Measurements from ENCODE around the gene MAD1L1. TPM values are rescaled to one million over a fixed set of nuclear protein-coding genes. Genes with fewer than 3 reads are reported as not detected.
A peak's percentile ranks its signal among the peaks of the same experiment; 100 is the strongest.

Gene MAD1L1
- total and polyA plus RNA-seq, 8 donors = 12.8 to 469 (median 27.3) TPM

DNA sequence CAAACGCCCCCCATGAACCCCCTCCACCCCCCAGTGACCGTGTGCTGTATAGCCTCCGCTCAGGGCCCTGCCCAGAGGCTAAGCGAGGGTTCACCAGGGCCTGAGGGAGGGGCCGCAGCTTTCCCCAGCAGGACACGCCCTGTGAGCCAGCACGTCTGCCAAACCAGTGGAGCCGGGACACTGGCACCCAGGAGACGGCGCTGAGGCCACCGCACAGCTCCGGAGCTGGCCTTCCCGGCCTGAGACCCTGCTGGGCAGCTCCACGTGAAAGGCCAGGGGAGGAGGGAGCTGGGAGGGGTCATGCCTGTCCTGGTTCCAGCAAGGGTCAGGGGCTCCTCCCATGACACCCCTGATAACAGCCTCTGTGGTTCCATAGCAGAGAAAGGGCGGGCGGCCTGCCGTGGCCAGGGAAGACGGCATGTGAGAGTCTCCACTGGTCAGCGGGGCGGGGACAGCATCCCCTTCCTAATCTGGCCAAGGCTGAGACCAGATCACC, 284.4 kb downstream of the MAD1L1 start:
- WGBS, 5 donors = 54 to 94% (median 63%) methylated on average over 6 to 20 of the region's 20 CpGs
- Histone ChIP-seq H3K27me3 (no peaks in the 10 kb centered on the region), H3K27ac (no peak overlapping the region), H3K4me3 (no peak overlapping the region), H3K36me3 (peaks cover 0 to 12% (median 4%) of the 10 kb centered on the region in 4 donors), H3K4me1 (peaks cover 0 to 12% (median 4%) of the 10 kb centered on the region in 4 donors), H3K9me3 (no peaks in the 10 kb centered on the region)
- DNase-seq = peak in 1 of 2 donors; percentile 50
- TF ChIP-seq, protein P1, sequence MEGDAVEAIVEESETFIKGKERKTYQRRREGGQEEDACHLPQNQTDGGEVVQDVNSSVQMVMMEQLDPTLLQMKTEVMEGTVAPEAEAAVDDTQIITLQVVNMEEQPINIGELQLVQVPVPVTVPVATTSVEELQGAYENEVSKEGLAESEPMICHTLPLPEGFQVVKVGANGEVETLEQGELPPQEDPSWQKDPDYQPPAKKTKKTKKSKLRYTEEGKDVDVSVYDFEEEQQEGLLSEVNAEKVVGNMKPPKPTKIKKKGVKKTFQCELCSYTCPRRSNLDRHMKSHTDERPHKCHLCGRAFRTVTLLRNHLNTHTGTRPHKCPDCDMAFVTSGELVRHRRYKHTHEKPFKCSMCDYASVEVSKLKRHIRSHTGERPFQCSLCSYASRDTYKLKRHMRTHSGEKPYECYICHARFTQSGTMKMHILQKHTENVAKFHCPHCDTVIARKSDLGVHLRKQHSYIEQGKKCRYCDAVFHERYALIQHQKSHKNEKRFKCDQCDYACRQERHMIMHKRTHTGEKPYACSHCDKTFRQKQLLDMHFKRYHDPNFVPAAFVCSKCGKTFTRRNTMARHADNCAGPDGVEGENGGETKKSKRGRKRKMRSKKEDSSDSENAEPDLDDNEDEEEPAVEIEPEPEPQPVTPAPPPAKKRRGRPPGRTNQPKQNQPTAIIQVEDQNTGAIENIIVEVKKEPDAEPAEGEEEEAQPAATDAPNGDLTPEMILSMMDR (IDR thresholded peaks at IDR 0.05) = no peak
- intact Hi-C loops (cut with DNase I; ENCODE audit: low total_unique reads) = no loop called here

DNA sequence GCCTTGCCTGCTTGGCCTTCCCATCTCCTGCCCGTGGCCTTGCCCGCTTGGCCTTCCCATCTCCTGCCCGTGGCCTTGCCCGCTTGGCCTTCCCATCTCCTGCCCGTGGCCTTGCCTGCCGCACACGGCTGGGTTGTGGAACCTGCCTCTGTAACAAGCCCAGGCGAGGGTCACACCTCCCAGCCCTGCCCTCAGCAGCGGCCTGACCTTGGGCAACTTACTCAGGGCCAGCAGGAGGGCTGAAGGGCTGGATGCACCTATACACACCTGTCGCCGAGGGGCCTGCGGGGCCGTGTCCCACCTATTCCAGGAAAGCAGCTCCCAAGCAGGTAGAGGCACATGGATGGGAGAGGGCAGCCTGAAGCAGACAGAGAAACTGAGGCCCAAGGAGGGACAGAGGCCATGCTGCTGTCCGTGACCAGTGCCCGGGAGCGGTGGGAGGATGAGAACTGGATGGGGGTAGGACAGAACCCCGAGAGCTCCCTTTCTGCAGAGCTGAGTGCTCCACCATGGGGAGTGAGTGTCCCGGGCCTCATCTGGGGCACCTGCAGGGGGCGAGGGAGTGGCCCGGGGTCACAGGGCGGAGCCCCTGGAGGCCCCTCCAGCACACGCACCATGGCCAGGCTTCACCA, 285.0 kb downstream of the MAD1L1 start:
- no peak for DNase-seq
- H3K4me1 ChIP-seq = peaks cover 0 to 12% (median 4%) of the 10 kb centered on the region in 4 donors
- H3K27ac ChIP-seq = no peak overlapping the region
- no peaks in the 10 kb centered on the region for H3K9me3 ChIP-seq
- H3K4me3 ChIP-seq = no peak overlapping the region
- 87 to 97% (median 91%) methylated on average over 16 to 22 of the region's 22 CpGs for WGBS, 5 donors
- no peaks in the 10 kb centered on the region for H3K27me3 ChIP-seq
- intact Hi-C loops (cut with DNase I; ENCODE audit: low total_unique reads) = no loop called here
- no peak for TF ChIP-seq POLR2AphosphoS5 (IDR thresholded peaks at IDR 0.05)
- TF ChIP-seq, protein P1 (IDR thresholded peaks at IDR 0.05) = no peak
- TF ChIP-seq POLR2A (IDR thresholded peaks at IDR 0.05) = no peak
- no peak for TF ChIP-seq EP300 (IDR thresholded peaks at IDR 0.05)
- H3K36me3 ChIP-seq = peaks cover 0 to 8% (median 3%) of the 10 kb centered on the region in 4 donors

DNA sequence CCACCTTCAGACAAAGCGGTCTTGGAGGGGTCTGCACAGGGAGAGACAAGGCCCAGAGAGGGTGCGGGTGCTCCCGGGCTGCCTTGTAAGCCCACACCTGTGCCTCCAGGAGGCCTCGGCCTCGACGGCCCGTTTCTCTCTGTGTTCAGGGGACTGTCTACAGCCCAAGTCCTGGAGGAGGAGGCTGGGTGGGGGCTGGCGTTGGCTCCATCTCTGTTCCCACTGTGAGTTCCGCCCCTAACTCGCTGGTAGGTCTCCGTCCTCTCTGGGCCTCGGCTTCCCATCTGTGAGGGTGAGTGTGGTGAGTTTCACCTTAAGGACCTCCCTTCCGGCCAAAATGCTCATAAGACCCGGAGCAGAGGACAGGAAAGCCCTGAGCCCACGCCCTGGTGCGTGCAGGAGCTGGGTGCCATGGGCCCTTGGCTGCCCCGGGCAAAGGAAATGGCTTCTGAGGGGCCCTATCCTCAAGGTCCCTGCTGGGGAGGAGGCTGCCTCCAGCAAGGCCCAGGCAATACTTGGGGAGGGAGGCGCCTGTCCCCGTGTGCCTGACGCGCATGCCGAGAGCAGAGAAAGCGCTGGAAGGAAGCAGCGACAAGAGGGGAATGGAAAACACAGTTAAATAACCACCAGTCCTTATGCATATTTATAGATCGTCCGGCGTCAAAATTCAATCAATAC, 285.8 kb downstream of the MAD1L1 start:
- no peak for TF ChIP-seq EP300 (IDR thresholded peaks at IDR 0.05)
- no peak for TF ChIP-seq POLR2AphosphoS5 (IDR thresholded peaks at IDR 0.05)
- TF ChIP-seq, protein P1 (IDR thresholded peaks at IDR 0.05) = no peak
- TF ChIP-seq POLR2A (IDR thresholded peaks at IDR 0.05) = no peak
- 91 to 97% (median 96%) methylated on average over 25 to 27 of the region's 27 CpGs for WGBS, 5 donors
- intact Hi-C loops (cut with DNase I; ENCODE audit: low total_unique reads) = no loop called here

DNA sequence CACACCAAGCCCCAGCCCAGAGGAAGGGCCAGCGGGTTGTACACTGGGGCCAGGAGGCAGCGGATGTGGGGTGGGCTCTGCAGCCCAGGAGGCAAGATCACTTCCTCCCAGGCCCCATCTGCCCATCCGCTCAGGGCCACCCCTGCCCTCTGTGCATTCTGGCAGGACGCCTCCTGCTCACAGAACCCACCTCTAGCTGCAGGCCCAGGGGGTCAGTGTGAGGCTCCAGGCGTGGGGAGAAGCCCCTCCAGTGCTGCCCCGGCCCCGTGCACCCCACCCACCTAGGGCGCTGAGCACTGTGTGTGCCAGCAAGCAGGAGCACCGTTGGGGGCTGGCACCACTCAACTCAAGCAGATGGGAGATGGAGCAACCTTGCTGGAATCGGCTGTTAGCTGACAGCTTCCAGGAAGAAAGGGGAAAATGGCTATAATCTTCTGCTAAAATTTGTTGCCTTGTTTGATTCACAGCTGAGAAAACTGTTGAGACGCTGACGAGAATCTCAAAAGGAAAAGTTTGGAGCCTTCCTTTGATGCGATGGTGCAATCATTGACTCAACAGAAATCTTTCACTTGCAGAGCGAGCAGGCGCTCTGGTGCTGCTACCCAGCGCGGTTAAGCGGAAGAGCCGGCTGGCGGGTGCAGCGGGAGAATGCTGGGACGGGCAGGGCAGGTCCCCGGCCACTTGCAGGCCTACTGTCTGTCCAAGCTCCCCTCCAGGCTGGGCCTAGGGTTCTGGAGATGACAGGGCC, 286.5 kb downstream of the MAD1L1 start:
- Histone ChIP-seq H3K36me3 (peaks cover 0 to 8% (median 0%) of the 10 kb centered on the region in 4 donors), H3K4me3 (no peak overlapping the region), H3K9me3 (no peaks in the 10 kb centered on the region), H3K4me1 (peaks cover 0 to 19% (median 2%) of the 10 kb centered on the region in 4 donors), H3K27ac (no peak overlapping the region), H3K27me3 (no peaks in the 10 kb centered on the region)
- DNase-seq = no peak
- intact Hi-C loops (cut with DNase I; ENCODE audit: low total_unique reads) = no loop called here
- TF ChIP-seq POLR2A (IDR thresholded peaks at IDR 0.05) (no peak), POLR2AphosphoS5 (IDR thresholded peaks at IDR 0.05) (no peak), EP300 (IDR thresholded peaks at IDR 0.05) (no peak)
- TF ChIP-seq, protein P1 (IDR thresholded peaks at IDR 0.05) = no peak
- 90 to 95% (median 95%) methylated on average over 23 of the region's 23 CpGs for WGBS, 5 donors

More for the DNA sequence above, 285.8 kb downstream of the MAD1L1 start:
- Histone ChIP-seq H3K4me1 (peaks cover 0 to 17% (median 4%) of the 10 kb centered on the region in 4 donors), H3K4me3 (no peak overlapping the region), H3K27me3 (no peaks in the 10 kb centered on the region), H3K36me3 (peaks cover 0 to 8% (median 2%) of the 10 kb centered on the region in 4 donors), H3K27ac (no peak overlapping the region), H3K9me3 (no peaks in the 10 kb centered on the region)
- no peak for DNase-seq
